Measurements from ENCODE around the gene ACBD6.
"Not testable (repeated sequence)": the region's sequence is repeated elsewhere in the genome, so short reads cannot be mapped to it uniquely, and the experiment has no call there.

DNA sequence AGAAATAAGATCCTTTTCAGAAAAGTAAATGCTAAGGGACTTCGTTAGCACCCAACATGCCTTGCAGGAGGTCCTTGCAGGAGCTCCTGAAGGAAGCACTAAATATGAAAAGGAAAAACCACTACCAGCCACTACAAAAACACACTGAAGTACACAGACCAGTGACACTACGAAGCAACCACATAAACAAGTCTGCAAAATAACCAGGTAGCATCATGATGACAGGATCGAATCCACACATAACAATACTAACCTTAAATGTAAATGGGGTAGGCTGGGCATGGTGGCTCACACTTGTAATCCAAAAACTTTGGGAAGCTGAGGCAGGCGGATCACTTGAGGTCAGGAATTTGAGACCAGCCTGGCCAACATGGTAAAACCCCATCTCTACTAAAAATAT is 40.7 kb downstream of the ACBD6 start:
- not testable (repeated sequence) for TF ChIP-seq EZH2 (IDR thresholded peaks at IDR 0.05; ENCODE audit: insufficient read depth, poor library complexity, severe bottlenecking); EZH2phosphoT487 (IDR thresholded peaks at IDR 0.05; ENCODE audit: insufficient read depth, low read depth)

All from GM23248 (cell line).